ENCODE measurements around the gene AP1M1. TPM values are rescaled to one million over a fixed set of nuclear protein-coding genes. Genes with fewer than 3 reads are reported as not detected.
A peak's percentile ranks its signal among the peaks of the same experiment; 100 is the strongest.

AP1M1 gene
- total RNA-seq, 4 donors from 2014 or later = 92.8 to 144 (median 109) TPM

GRCh38 chr19:16244091-16244490, 46.4 kb downstream of the AP1M1 start:
- Histone ChIP-seq H3K27me3 (no peaks in the 10 kb centered on the region), H3K36me3 (no peaks in the 10 kb centered on the region), H3K9me3 (no peaks in the 10 kb centered on the region), H3K4me3 (no peak overlapping the region), H3K4me1 (peaks cover 0 to 7% (median 0%) of the 10 kb centered on the region in 4 donors), H3K27ac (no peak overlapping the region)
- no peak for TF ChIP-seq CTCF (IDR thresholded peaks at IDR 0.05)
- TF ChIP-seq POLR2A (IDR thresholded peaks at IDR 0.05) = no peak
- TF ChIP-seq EP300 (IDR thresholded peaks at IDR 0.05) = no peak
- 17% methylated on average over 2 of the region's 2 CpGs for WGBS, 2 donors
- DNase-seq (ENCODE audit: low spot score in 2 of 2) = no peak

GRCh38 chr19:16247353-16248182, 49.9 kb downstream of the AP1M1 start:
- H3K36me3 ChIP-seq = no peaks in the 10 kb centered on the region
- peak overlapping the region in 1 of 4 donors; percentile 43 for H3K27ac ChIP-seq
- 42 to 45% methylated on average over 16 to 18 of the region's 18 CpGs for WGBS, 2 donors
- H3K4me3 ChIP-seq = no peak overlapping the region
- H3K27me3 ChIP-seq = no peaks in the 10 kb centered on the region
- H3K4me1 ChIP-seq = peaks cover 0 to 10% (median 0%) of the 10 kb centered on the region in 4 donors
- no peaks in the 10 kb centered on the region for H3K9me3 ChIP-seq
- TF ChIP-seq CTCF (IDR thresholded peaks at IDR 0.05) (peak; percentile 90 to 99 (median 92)), EP300 (IDR thresholded peaks at IDR 0.05) (peak in 1 of 2 donors; percentile 55), POLR2A (IDR thresholded peaks at IDR 0.05) (no peak)
- peak; percentile 79 to 91 for DNase-seq (ENCODE audit: low spot score in 2 of 2)

DNA sequence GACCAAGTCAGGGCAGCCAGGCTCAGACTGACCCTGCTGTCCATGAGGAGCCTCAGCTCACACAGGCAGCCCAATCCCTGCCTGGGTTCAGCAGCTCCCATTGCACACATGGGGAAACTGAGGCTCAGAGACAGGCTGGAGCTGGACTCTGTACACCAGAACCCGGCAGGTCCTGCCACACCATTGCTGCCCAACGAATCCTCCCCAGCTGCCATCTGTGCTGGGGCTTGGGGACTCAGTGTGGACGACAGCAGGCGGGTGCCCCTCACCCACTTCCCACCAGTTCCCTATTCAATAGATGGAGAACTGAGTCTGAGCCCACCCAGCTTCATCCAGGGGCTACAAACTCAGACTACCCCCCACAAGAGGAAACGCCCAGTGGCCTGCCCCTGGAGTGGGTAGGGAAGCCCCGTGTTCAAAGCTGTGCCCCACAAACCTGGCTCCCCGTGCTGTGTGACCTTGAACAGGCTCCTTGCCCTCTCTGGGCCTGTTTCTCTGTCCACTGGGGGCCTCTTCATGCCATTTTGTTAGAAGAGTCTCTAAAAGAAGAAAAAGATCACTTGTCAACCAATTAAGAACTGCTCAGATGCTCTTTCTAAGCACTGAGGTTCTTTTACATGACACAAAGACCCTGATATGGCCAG, 50.8 kb downstream of the AP1M1 start:
- DNase-seq (ENCODE audit: low spot score in 2 of 2) = no peak
- no peaks in the 10 kb centered on the region for H3K36me3 ChIP-seq
- H3K27ac ChIP-seq = peak overlapping the region in 1 of 4 donors; percentile 43
- H3K9me3 ChIP-seq = no peaks in the 10 kb centered on the region
- peaks cover 0 to 16% (median 1%) of the 10 kb centered on the region in 4 donors for H3K4me1 ChIP-seq
- WGBS, 2 donors = 66 to 87% methylated on average over 6 to 7 of the region's 7 CpGs
- TF ChIP-seq EP300 (IDR thresholded peaks at IDR 0.05) (no peak), CTCF (IDR thresholded peaks at IDR 0.05) (no peak), POLR2A (IDR thresholded peaks at IDR 0.05) (no peak)
- no peaks in the 10 kb centered on the region for H3K27me3 ChIP-seq
- no peak overlapping the region for H3K4me3 ChIP-seq

GRCh38 chr19:16249826-16250404, 52.2 kb downstream of the AP1M1 start:
- Histone ChIP-seq H3K4me1 (peaks cover 0 to 20% (median 1%) of the 10 kb centered on the region in 4 donors), H3K9me3 (no peaks in the 10 kb centered on the region), H3K4me3 (no peak overlapping the region), H3K27me3 (no peaks in the 10 kb centered on the region), H3K27ac (peak overlapping the region in 1 of 4 donors; percentile 44), H3K36me3 (no peaks in the 10 kb centered on the region)
- TF ChIP-seq EP300 (IDR thresholded peaks at IDR 0.05) (no peak), POLR2A (IDR thresholded peaks at IDR 0.05) (no peak), CTCF (IDR thresholded peaks at IDR 0.05) (no peak)
- 76 to 84% methylated on average over 10 of the region's 10 CpGs for WGBS, 2 donors
- DNase-seq (ENCODE audit: low spot score in 2 of 2) = no peak

All from tibial nerve (tissue), 4 donors.